H9 (cell line): ENCODE measurements around the gene VRK2. TPM values are rescaled to one million over a fixed set of nuclear protein-coding genes. Genes with fewer than 3 reads are reported as not detected.
"Not testable (repeated sequence)": the region's sequence is repeated elsewhere in the genome, so short reads cannot be mapped to it uniquely, and the experiment has no call there.

Experiments
- DNase-seq: peaks from one replicate; pipeline ENCODE4 v3.0.0-alpha.2; 2017
- H2AFZ ChIP-seq: one replicate; pipeline ENCODE4 v1.6.1; 2013; ENCODE audit warnings: mild to moderate bottlenecking, low read length, control low read depth, moderate library complexity
- H2AK5ac ChIP-seq: 2 replicates; pipeline ENCODE4 v1.6.1; 2013; ENCODE audit warnings: low read length, control low read depth, mixed read lengths; ENCODE audit not compliant: insufficient read length
- H2BK120ac ChIP-seq: one replicate; pipeline ENCODE4 v1.6.1; 2013; ENCODE audit warnings: low read depth, mild to moderate bottlenecking, low read length, control low read depth, inconsistent platforms; ENCODE audit not compliant: poor library complexity, severe bottlenecking
- H2BK12ac ChIP-seq: 2 replicates; pipeline ENCODE4 v1.6.1; 2013; ENCODE audit warnings: low read length, control low read depth, mixed read lengths, low read depth; ENCODE audit not compliant: insufficient read length
- H2BK15ac ChIP-seq: 2 replicates; pipeline ENCODE4 v1.6.1; 2013; ENCODE audit warnings: low read depth, low read length, control low read depth
- H2BK20ac ChIP-seq: one replicate; pipeline ENCODE4 v1.6.1; 2013; ENCODE audit warnings: low read depth, mild to moderate bottlenecking, low read length, control low read depth, inconsistent platforms; ENCODE audit not compliant: poor library complexity, severe bottlenecking
- H2BK5ac ChIP-seq: 2 replicates; pipeline ENCODE4 v1.6.1; 2013; ENCODE audit warnings: low read length, control low read depth, mixed read lengths; ENCODE audit not compliant: insufficient read length
- H3K14ac ChIP-seq: 2 replicates; pipeline ENCODE4 v1.6.1; 2013; ENCODE audit warnings: low read length, control low read depth; ENCODE audit not compliant: insufficient read depth
- H3K18ac ChIP-seq: 2 replicates; pipeline ENCODE4 v1.6.1; 2013; ENCODE audit warnings: low read depth, mild to moderate bottlenecking, mixed read lengths, low read length, control low read depth; ENCODE audit not compliant: insufficient read length
- H3K23ac ChIP-seq: 2 replicates; pipeline ENCODE4 v1.6.1; 2013; ENCODE audit warnings: low read length, control low read depth, mixed read lengths, low read depth; ENCODE audit not compliant: insufficient read length
- H3K23me2 ChIP-seq: 2 replicates; pipeline ENCODE4 v1.6.1; 2013; ENCODE audit warnings: low read depth, mild to moderate bottlenecking, mixed read lengths, low read length, control low read depth; ENCODE audit not compliant: insufficient read length, poor library complexity, severe bottlenecking
- H3K27ac ChIP-seq: 2 replicates; pipeline ENCODE4 v1.5.1; 2013; ENCODE audit warnings: low read length, control low read depth, mixed read lengths, low read depth; ENCODE audit not compliant: insufficient read length
- H3K27me3 ChIP-seq: 2 replicates; pipeline ENCODE4 v1.6.1; 2013; ENCODE audit warnings: low read length, control low read depth, inconsistent platforms; ENCODE audit not compliant: insufficient read depth
- H3K4ac ChIP-seq: 2 replicates; pipeline ENCODE4 v1.6.1; 2013; ENCODE audit warnings: low read depth, mild to moderate bottlenecking, control low read depth, inconsistent platforms, low read length, moderate library complexity
- H3K4me1 ChIP-seq: 2 replicates; pipeline ENCODE4 v1.6.1; 2013; ENCODE audit warnings: low read length, control low read depth, inconsistent platforms; ENCODE audit not compliant: insufficient read depth
- H3K4me2 ChIP-seq: 2 replicates; pipeline ENCODE4 v1.6.1; 2013; ENCODE audit warnings: low read length, control low read depth, mixed read lengths; ENCODE audit not compliant: insufficient read length, insufficient read depth
- H3K56ac ChIP-seq: 2 replicates; pipeline ENCODE4 v1.6.1; 2013; ENCODE audit warnings: low read depth, mild to moderate bottlenecking, mixed read lengths, low read length, control low read depth; ENCODE audit not compliant: insufficient read length
- H3K79me1 ChIP-seq: 2 replicates; pipeline ENCODE4 v1.6.1; 2013; ENCODE audit warnings: low read depth, mild to moderate bottlenecking, moderate library complexity, low read length, control low read depth, inconsistent platforms; ENCODE audit not compliant: insufficient read depth, poor library complexity, severe bottlenecking
- H3K79me2 ChIP-seq: 2 replicates; pipeline ENCODE4 v1.6.1; 2013; ENCODE audit warnings: low read length, control low read depth, inconsistent platforms; ENCODE audit not compliant: insufficient read depth
- H3K9ac ChIP-seq: 2 replicates; pipeline ENCODE4 v1.6.1; 2013; ENCODE audit warnings: low read length, control low read depth, mixed read lengths; ENCODE audit not compliant: insufficient read length; ENCODE audit errors: extremely low read depth
- H3K9me3 ChIP-seq: one replicate; pipeline ENCODE4 v1.6.1; 2013; ENCODE audit warnings: low read depth, low read length, inconsistent platforms; ENCODE audit not compliant: control insufficient read depth
- H3T11ph ChIP-seq: one replicate; pipeline ENCODE4 v1.6.1; 2013; ENCODE audit warnings: mild to moderate bottlenecking, low read length, control low read depth, inconsistent platforms
- H4K20me1 ChIP-seq: one replicate; pipeline ENCODE4 v1.6.1; 2013; ENCODE audit not compliant: control insufficient read depth, insufficient read length, insufficient read depth
- H4K5ac ChIP-seq: 2 replicates; pipeline ENCODE4 v1.6.1; 2013; ENCODE audit warnings: low read depth, mild to moderate bottlenecking, mixed read lengths, low read length, control low read depth; ENCODE audit not compliant: insufficient read length
- H4K8ac ChIP-seq: replicated peaks from 2 replicates; pipeline ENCODE4 v1.6.1; 2013; ENCODE audit warnings: low read length, control low read depth, mixed read lengths, low read depth; ENCODE audit not compliant: insufficient read length
- H4K91ac ChIP-seq: 2 replicates; pipeline ENCODE4 v1.6.1; 2013; ENCODE audit warnings: low read depth, mild to moderate bottlenecking, moderate library complexity, mixed read lengths, low read length, control low read depth; ENCODE audit not compliant: insufficient read length
- H3K27ac Mint-ChIP-seq, 3 experiments: 2 replicates in 2 of 3; 3 replicates in 1 of 3; pipeline ENCODE4 v1.8.0; 2020 to 2021; ENCODE audit warnings: mixed read lengths in 3 of 3, mild to moderate bottlenecking in 1 of 3, moderate library complexity in 1 of 3
- H3K27me3 Mint-ChIP-seq: 2 replicates; pipeline ENCODE4 v1.8.0; 2021; ENCODE audit warnings: low read depth, mild to moderate bottlenecking, moderate library complexity, mixed read lengths
- H3K36me3 Mint-ChIP-seq, 3 experiments: 2 replicates in 2 of 3; 3 replicates in 1 of 3; pipeline ENCODE4 v1.8.0; 2020 to 2021; ENCODE audit warnings: low read depth in 3 of 3, mixed read lengths in 3 of 3; ENCODE audit not compliant: insufficient read depth in 1 of 3
- H3K4me1 Mint-ChIP-seq, 2 experiments: 2 replicates each; pipeline ENCODE4 v1.8.0; 2020; ENCODE audit warnings: mixed read lengths in 2 of 2
- H3K4me3 Mint-ChIP-seq, 2 experiments: 2 replicates in 1 of 2; 3 replicates in 1 of 2; pipeline ENCODE4 v1.8.0; 2020 to 2021; ENCODE audit warnings: mild to moderate bottlenecking in 2 of 2, mixed read lengths in 2 of 2, moderate library complexity in 1 of 2
- H3K9me3 Mint-ChIP-seq, 2 experiments: 2 replicates in 1 of 2; 3 replicates in 1 of 2; pipeline ENCODE4 v1.8.0; 2020; ENCODE audit warnings: mild to moderate bottlenecking in 2 of 2, mixed read lengths in 2 of 2, moderate library complexity in 1 of 2
- CTCF ChIP-seq: fragments of 200-600 bp; sonication (generic); conservative IDR thresholded peaks from 3 replicates; pipeline ENCODE4 v1.8.0; 2021; ENCODE audit warnings: antibody characterized with exemption, mild to moderate bottlenecking
- WGBS: extraction: QIAGEN DNeasy Blood & Tissue Kit; methylation state at CpG from one replicate; pipeline ENCODE4 v1.1.7; 2013; ENCODE audit warnings: missing lambda C conversion rate, low lambda C conversion rate, mixed read lengths; ENCODE audit not compliant: insufficient read length; ENCODE audit errors: extremely low coverage; 5-methylcytosine and 5-hydroxymethylcytosine counted together
- total RNA-seq: library from RNA; stranded (reverse); gene quantifications from 2 replicates; pipeline ENCODE4 v1.2.1, GENCODE V29; 2021

The VRK2 gene
- total RNA-seq, 1 experiment from 2014 or later, result 23.8 TPM

- H3K4me3 Mint-ChIP-seq, result no peak overlapping the region
- H2AK5ac ChIP-seq, result no peak overlapping the region
Measured at GRCh38 chr2:58163913-58164312, 117.3 kb downstream of the VRK2 start.

GRCh38 chr2:58168130-58168529 is 121.5 kb downstream of the VRK2 start:
- not testable (repeated sequence) for H4K8ac ChIP-seq

More at GRCh38 chr2:58163913-58164312, 117.3 kb downstream of the VRK2 start:
- peaks cover 3 to 44% (median 39%) of the 10 kb centered on the region in 3 experiments; a peak in 6 of 7 replicates for H3K36me3 Mint-ChIP-seq
- H3K23ac ChIP-seq, result no peak overlapping the region
- peaks cover under 1 to 3% of the 10 kb centered on the region in 2 experiments; a peak in 2 of 4 replicates for H3K4me1 Mint-ChIP-seq
- WGBS, result no CpG with 5 or more reads among the region's 3 CpGs
- H3K79me2 ChIP-seq, result no peaks in the 10 kb centered on the region
- no peak overlapping the region for H2AFZ ChIP-seq
- no peak overlapping the region for H4K8ac ChIP-seq
- H3K27me3 Mint-ChIP-seq, result no peaks in the 10 kb centered on the region
- no peaks in the 10 kb centered on the region for H3K9me3 Mint-ChIP-seq
- no peak overlapping the region for H2BK20ac ChIP-seq
- no peaks in the 10 kb centered on the region for H4K20me1 ChIP-seq
- H3K27ac Mint-ChIP-seq, result no peak overlapping the region
- no peak overlapping the region for H4K5ac ChIP-seq
- H3T11ph ChIP-seq, result no peak overlapping the region
- H2BK15ac ChIP-seq, result no peak overlapping the region
- no peak overlapping the region for H3K4me2 ChIP-seq
- no peak overlapping the region for H4K91ac ChIP-seq
- H3K4me1 ChIP-seq, result no peaks in the 10 kb centered on the region
- no peaks in the 10 kb centered on the region for H3K23me2 ChIP-seq
- H3K18ac ChIP-seq, result no peak overlapping the region
- H3K4ac ChIP-seq, result no peak overlapping the region
- H3K56ac ChIP-seq, result no peak overlapping the region
- no peak for TF ChIP-seq CTCF
- no peak for DNase-seq
- no peaks in the 10 kb centered on the region for H3K79me1 ChIP-seq
- no peak overlapping the region for H3K14ac ChIP-seq
- H2BK5ac ChIP-seq, result no peak overlapping the region
- H3K9me3 ChIP-seq, result no peaks in the 10 kb centered on the region
- no peaks in the 10 kb centered on the region for H3K27me3 ChIP-seq
- H2BK120ac ChIP-seq, result no peak overlapping the region
- no peak overlapping the region for H2BK12ac ChIP-seq
- no peak overlapping the region for H3K9ac ChIP-seq
- H3K27ac ChIP-seq, result no peak overlapping the region

More at GRCh38 chr2:58168130-58168529, 121.5 kb downstream of the VRK2 start:
- not testable (repeated sequence) for H2BK15ac ChIP-seq, H2BK12ac ChIP-seq, H3K18ac ChIP-seq, DNase-seq, H3K4me2 ChIP-seq, H3T11ph ChIP-seq, H3K79me2 ChIP-seq, H4K91ac ChIP-seq, H3K4me3 Mint-ChIP-seq, H3K27me3 ChIP-seq, H3K23ac ChIP-seq, H2AFZ ChIP-seq, H3K14ac ChIP-seq, H2AK5ac ChIP-seq, H2BK20ac ChIP-seq, H3K79me1 ChIP-seq, H4K20me1 ChIP-seq, H3K27me3 Mint-ChIP-seq, H3K4me1 ChIP-seq, H3K9me3 ChIP-seq, H3K4ac ChIP-seq, H3K56ac ChIP-seq, H4K5ac ChIP-seq, H2BK5ac ChIP-seq, H3K23me2 ChIP-seq, H2BK120ac ChIP-seq, H3K9ac ChIP-seq, H3K27ac ChIP-seq
- peak overlapping the region; percentile 39 to 76 (median 61); a peak in 2 of 7 replicates for H3K27ac Mint-ChIP-seq
- peaks cover 15 to 23% of the 10 kb centered on the region in 2 experiments; a peak in 4 of 5 replicates for H3K9me3 Mint-ChIP-seq
- H3K36me3 Mint-ChIP-seq, result peaks cover 32 to 52% (median 49%) of the 10 kb centered on the region in 3 experiments
- WGBS, result no CpG with 5 or more reads among the region's 6 CpGs
- H3K4me1 Mint-ChIP-seq, result peaks cover 28 to 34% of the 10 kb centered on the region in 2 experiments
